Measurements from ENCODE around the gene C1GALT1. TPM values are rescaled to one million over a fixed set of nuclear protein-coding genes. Genes with fewer than 3 reads are reported as not detected.

The C1GALT1 gene
- total and polyA plus RNA-seq, 2 experiments from 2014 or later = 58.2 to 203 TPM

DNA sequence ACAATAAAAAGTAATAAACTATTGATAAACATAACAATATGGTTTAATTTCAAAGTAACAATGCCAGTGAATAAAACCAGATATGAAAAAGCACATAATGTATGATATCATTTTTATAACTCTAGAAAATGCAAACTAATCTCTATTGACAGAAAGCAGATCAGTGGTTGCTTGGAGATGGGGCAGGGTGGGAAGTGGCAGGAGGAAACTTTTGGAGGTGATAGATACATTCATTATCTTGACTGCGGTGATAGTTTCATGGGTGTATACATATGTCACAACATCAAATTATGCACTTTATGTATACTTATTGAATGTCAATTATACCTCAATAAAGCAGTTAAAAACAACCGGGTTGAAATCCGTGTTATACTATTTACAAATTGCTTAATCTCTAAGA is 16.0 kb upstream of the C1GALT1 start:
- Mint-ChIP-seq H3K27ac (no peak overlapping the region), H3K4me3 (no peak overlapping the region)
- no peak for DNase-seq (ENCODE audit: low spot score)

More for the DNA sequence above, 16.0 kb upstream of the C1GALT1 start:
- Histone ChIP-seq H3F3A (replicated peaks; ENCODE audit: low read depth) (no peaks in the 10 kb centered on the region), H2AFZ (no peak overlapping the region), H3K4me2 (no peak overlapping the region), H3K4me3 (no peak overlapping the region), H3K27me3 (ENCODE audit: insufficient read depth) (no peaks in the 10 kb centered on the region), H4K20me1 (replicated peaks; ENCODE audit: insufficient read depth) (no peaks in the 10 kb centered on the region), H3K9me2 (ENCODE audit: insufficient read depth) (no peaks in the 10 kb centered on the region), H3K27ac (ENCODE audit: low read depth) (no peak overlapping the region), H3K4me1 (ENCODE audit: insufficient read depth) (no peaks in the 10 kb centered on the region; the same call in 1 of the 2 replicates), H3K36me3 (ENCODE audit: insufficient read depth) (no peaks in the 10 kb centered on the region), H3K79me2 (replicated peaks; ENCODE audit: insufficient read depth) (no peaks in the 10 kb centered on the region)
- H3K4me1 Mint-ChIP-seq = peaks cover 8% of the 10 kb centered on the region
- H3K9me3 Mint-ChIP-seq = no peaks in the 10 kb centered on the region; the same call in 1 of the 3 replicates
- no peak for ATAC-seq
- no peaks in the 10 kb centered on the region for H3K27me3 Mint-ChIP-seq (ENCODE audit: insufficient read depth, low read depth, poor library complexity)
- H3K36me3 Mint-ChIP-seq (ENCODE audit: low read depth) = peaks cover 4% of the 10 kb centered on the region; the same call in 2 of the 3 replicates
- TF ChIP-seq STAT1 (IDR thresholded peaks at IDR 0.05; ENCODE audit: unreplicated experiment) = no peak
- TF ChIP-seq EZH2phosphoT487 (IDR thresholded peaks at IDR 0.05; ENCODE audit: unreplicated experiment) = no peak
- TF ChIP-seq, protein P1, sequence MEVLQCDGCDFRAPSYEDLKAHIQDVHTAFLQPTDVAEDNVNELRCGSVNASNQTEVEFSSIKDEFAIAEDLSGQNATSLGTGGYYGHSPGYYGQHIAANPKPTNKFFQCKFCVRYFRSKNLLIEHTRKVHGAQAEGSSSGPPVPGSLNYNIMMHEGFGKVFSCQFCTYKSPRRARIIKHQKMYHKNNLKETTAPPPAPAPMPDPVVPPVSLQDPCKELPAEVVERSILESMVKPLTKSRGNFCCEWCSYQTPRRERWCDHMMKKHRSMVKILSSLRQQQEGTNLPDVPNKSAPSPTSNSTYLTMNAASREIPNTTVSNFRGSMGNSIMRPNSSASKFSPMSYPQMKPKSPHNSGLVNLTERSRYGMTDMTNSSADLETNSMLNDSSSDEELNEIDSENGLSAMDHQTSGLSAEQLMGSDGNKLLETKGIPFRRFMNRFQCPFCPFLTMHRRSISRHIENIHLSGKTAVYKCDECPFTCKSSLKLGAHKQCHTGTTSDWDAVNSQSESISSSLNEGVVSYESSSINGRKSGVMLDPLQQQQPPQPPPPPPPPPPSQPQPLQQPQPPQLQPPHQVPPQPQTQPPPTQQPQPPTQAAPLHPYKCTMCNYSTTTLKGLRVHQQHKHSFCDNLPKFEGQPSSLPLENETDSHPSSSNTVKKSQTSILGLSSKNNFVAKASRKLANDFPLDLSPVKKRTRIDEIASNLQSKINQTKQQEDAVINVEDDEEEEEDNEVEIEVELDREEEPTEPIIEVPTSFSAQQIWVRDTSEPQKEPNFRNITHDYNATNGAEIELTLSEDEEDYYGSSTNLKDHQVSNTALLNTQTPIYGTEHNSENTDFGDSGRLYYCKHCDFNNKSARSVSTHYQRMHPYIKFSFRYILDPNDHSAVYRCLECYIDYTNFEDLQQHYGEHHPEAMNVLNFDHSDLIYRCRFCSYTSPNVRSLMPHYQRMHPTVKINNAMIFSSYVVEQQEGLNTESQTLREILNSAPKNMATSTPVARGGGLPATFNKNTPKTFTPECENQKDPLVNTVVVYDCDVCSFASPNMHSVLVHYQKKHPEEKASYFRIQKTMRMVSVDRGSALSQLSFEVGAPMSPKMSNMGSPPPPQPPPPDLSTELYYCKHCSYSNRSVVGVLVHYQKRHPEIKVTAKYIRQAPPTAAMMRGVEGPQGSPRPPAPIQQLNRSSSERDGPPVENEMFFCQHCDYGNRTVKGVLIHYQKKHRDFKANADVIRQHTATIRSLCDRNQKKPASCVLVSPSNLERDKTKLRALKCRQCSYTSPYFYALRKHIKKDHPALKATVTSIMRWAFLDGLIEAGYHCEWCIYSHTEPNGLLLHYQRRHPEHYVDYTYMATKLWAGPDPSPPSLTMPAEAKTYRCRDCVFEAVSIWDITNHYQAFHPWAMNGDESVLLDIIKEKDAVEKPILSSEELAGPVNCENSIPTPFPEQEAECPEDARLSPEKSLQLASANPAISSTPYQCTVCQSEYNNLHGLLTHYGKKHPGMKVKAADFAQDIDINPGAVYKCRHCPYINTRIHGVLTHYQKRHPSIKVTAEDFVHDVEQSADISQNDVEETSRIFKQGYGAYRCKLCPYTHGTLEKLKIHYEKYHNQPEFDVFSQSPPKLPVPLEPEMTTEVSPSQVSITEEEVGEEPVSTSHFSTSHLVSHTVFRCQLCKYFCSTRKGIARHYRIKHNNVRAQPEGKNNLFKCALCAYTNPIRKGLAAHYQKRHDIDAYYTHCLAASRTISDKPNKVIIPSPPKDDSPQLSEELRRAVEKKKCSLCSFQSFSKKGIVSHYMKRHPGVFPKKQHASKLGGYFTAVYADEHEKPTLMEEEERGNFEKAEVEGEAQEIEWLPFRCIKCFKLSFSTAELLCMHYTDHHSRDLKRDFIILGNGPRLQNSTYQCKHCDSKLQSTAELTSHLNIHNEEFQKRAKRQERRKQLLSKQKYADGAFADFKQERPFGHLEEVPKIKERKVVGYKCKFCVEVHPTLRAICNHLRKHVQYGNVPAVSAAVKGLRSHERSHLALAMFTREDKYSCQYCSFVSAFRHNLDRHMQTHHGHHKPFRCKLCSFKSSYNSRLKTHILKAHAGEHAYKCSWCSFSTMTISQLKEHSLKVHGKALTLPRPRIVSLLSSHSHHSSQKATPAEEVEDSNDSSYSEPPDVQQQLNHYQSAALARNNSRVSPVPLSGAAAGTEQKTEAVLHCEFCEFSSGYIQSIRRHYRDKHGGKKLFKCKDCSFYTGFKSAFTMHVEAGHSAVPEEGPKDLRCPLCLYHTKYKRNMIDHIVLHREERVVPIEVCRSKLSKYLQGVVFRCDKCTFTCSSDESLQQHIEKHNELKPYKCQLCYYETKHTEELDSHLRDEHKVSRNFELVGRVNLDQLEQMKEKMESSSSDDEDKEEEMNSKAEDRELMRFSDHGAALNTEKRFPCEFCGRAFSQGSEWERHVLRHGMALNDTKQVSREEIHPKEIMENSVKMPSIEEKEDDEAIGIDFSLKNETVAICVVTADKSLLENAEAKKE (CRISPR knock-in tag; IDR thresholded peaks at IDR 0.05) = no peak
- TF ChIP-seq, protein P2, sequence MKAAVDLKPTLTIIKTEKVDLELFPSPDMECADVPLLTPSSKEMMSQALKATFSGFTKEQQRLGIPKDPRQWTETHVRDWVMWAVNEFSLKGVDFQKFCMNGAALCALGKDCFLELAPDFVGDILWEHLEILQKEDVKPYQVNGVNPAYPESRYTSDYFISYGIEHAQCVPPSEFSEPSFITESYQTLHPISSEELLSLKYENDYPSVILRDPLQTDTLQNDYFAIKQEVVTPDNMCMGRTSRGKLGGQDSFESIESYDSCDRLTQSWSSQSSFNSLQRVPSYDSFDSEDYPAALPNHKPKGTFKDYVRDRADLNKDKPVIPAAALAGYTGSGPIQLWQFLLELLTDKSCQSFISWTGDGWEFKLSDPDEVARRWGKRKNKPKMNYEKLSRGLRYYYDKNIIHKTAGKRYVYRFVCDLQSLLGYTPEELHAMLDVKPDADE (IDR thresholded peaks at IDR 0.05) = no peak
- TF ChIP-seq, protein P3, sequence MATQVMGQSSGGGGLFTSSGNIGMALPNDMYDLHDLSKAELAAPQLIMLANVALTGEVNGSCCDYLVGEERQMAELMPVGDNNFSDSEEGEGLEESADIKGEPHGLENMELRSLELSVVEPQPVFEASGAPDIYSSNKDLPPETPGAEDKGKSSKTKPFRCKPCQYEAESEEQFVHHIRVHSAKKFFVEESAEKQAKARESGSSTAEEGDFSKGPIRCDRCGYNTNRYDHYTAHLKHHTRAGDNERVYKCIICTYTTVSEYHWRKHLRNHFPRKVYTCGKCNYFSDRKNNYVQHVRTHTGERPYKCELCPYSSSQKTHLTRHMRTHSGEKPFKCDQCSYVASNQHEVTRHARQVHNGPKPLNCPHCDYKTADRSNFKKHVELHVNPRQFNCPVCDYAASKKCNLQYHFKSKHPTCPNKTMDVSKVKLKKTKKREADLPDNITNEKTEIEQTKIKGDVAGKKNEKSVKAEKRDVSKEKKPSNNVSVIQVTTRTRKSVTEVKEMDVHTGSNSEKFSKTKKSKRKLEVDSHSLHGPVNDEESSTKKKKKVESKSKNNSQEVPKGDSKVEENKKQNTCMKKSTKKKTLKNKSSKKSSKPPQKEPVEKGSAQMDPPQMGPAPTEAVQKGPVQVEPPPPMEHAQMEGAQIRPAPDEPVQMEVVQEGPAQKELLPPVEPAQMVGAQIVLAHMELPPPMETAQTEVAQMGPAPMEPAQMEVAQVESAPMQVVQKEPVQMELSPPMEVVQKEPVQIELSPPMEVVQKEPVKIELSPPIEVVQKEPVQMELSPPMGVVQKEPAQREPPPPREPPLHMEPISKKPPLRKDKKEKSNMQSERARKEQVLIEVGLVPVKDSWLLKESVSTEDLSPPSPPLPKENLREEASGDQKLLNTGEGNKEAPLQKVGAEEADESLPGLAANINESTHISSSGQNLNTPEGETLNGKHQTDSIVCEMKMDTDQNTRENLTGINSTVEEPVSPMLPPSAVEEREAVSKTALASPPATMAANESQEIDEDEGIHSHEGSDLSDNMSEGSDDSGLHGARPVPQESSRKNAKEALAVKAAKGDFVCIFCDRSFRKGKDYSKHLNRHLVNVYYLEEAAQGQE (IDR thresholded peaks at IDR 0.05; ENCODE audit: unreplicated experiment) = no peak
- no peak for TF ChIP-seq JUNB (IDR thresholded peaks at IDR 0.05; ENCODE audit: unreplicated experiment)
- TF ChIP-seq, protein P4, sequence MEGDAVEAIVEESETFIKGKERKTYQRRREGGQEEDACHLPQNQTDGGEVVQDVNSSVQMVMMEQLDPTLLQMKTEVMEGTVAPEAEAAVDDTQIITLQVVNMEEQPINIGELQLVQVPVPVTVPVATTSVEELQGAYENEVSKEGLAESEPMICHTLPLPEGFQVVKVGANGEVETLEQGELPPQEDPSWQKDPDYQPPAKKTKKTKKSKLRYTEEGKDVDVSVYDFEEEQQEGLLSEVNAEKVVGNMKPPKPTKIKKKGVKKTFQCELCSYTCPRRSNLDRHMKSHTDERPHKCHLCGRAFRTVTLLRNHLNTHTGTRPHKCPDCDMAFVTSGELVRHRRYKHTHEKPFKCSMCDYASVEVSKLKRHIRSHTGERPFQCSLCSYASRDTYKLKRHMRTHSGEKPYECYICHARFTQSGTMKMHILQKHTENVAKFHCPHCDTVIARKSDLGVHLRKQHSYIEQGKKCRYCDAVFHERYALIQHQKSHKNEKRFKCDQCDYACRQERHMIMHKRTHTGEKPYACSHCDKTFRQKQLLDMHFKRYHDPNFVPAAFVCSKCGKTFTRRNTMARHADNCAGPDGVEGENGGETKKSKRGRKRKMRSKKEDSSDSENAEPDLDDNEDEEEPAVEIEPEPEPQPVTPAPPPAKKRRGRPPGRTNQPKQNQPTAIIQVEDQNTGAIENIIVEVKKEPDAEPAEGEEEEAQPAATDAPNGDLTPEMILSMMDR (conservative IDR thresholded peaks at IDR 0.05; ENCODE audit: low read depth in 2 of 2) = no peak
- no peak for TF ChIP-seq POLR2AphosphoS5 (IDR thresholded peaks at IDR 0.05; ENCODE audit: low read depth)
- no peak for TF ChIP-seq CREB1 (CRISPR knock-in tag; IDR thresholded peaks at IDR 0.05; ENCODE audit: low read depth)
- TF ChIP-seq ZNF114 (CRISPR knock-in tag; IDR thresholded peaks at IDR 0.05) = no peak
- no peak for TF ChIP-seq ZNF331 (CRISPR knock-in tag; IDR thresholded peaks at IDR 0.05; ENCODE audit: low read depth)
- TF ChIP-seq EZH2 (IDR thresholded peaks at IDR 0.05; ENCODE audit: low read depth, unreplicated experiment) = no peak
- no peak for TF ChIP-seq NANOG (IDR thresholded peaks at IDR 0.05; ENCODE audit: borderline replicate concordance)
